Neuron (in vitro differentiated cells): ENCODE data around the gene SMIM43.
A peak's percentile ranks its signal among the peaks of the same experiment; 100 is the strongest.

Experiments used
- H2AFZ ChIP-seq: one replicate; pipeline ENCODE4 v1.6.1; 2013; ENCODE audit warnings: low read depth, mild to moderate bottlenecking, inconsistent platforms, low read length, moderate library complexity
- H3K27me3 ChIP-seq: one replicate; pipeline ENCODE4 v1.6.1; 2013; ENCODE audit warnings: low read length; ENCODE audit not compliant: insufficient read depth
- H3K36me3 ChIP-seq: one replicate; pipeline ENCODE4 v1.6.1; 2013; ENCODE audit warnings: low read length; ENCODE audit not compliant: insufficient read depth
- H3K4me1 ChIP-seq: one replicate; pipeline ENCODE4 v1.6.1; 2013; ENCODE audit warnings: low read length; ENCODE audit not compliant: insufficient read depth
- H3K4me3 ChIP-seq: 2 replicates; pipeline ENCODE4 v1.5.1; 2013; ENCODE audit warnings: mild to moderate bottlenecking, low read length, moderate library complexity
- H3K9me3 ChIP-seq: one replicate; pipeline ENCODE4 v1.6.1; 2013; ENCODE audit warnings: low read length

SMIM43 gene

GRCh38 chr4:121720109-121720508, 44.9 kb downstream of the SMIM43 start:
- H2AFZ ChIP-seq = no peak overlapping the region
- H3K27me3 ChIP-seq = no peaks in the 10 kb centered on the region
- no peaks in the 10 kb centered on the region for H3K9me3 ChIP-seq
- H3K36me3 ChIP-seq = no peaks in the 10 kb centered on the region
- no peaks in the 10 kb centered on the region for H3K4me1 ChIP-seq
- H3K4me3 ChIP-seq = no peak overlapping the region

GRCh38 chr4:121717680-121718237, 47.2 kb downstream of the SMIM43 start:
- Histone ChIP-seq H3K4me3 (no peak overlapping the region), H2AFZ (no peak overlapping the region), H3K36me3 (no peaks in the 10 kb centered on the region), H3K27me3 (no peaks in the 10 kb centered on the region), H3K9me3 (no peaks in the 10 kb centered on the region), H3K4me1 (no peaks in the 10 kb centered on the region)

GRCh38 chr4:121714548-121714947, 50.4 kb downstream of the SMIM43 start:
- Histone ChIP-seq H3K4me3 (no peak overlapping the region), H3K36me3 (no peaks in the 10 kb centered on the region), H3K9me3 (no peaks in the 10 kb centered on the region), H3K4me1 (peaks cover 16% of the 10 kb centered on the region), H2AFZ (no peak overlapping the region), H3K27me3 (no peaks in the 10 kb centered on the region)

GRCh38 chr4:121712783-121713182, 52.2 kb downstream of the SMIM43 start:
- H2AFZ ChIP-seq = no peak overlapping the region
- no peak overlapping the region for H3K4me3 ChIP-seq
- no peaks in the 10 kb centered on the region for H3K36me3 ChIP-seq
- no peaks in the 10 kb centered on the region for H3K27me3 ChIP-seq
- H3K4me1 ChIP-seq = peaks cover 16% of the 10 kb centered on the region
- no peaks in the 10 kb centered on the region for H3K9me3 ChIP-seq

GRCh38 chr4:121712001-121712651, 52.8 kb downstream of the SMIM43 start:
- no peaks in the 10 kb centered on the region for H3K9me3 ChIP-seq
- peak overlapping the region; percentile 51 for H3K4me3 ChIP-seq
- H3K4me1 ChIP-seq = peaks cover 16% of the 10 kb centered on the region

GRCh38 chr4:121711263-121712000, 53.5 kb downstream of the SMIM43 start:
- Histone ChIP-seq H3K4me1 (peaks cover 16% of the 10 kb centered on the region), H3K9me3 (no peaks in the 10 kb centered on the region), H3K36me3 (no peaks in the 10 kb centered on the region), H3K4me3 (peak overlapping the region; percentile 51), H3K27me3 (no peaks in the 10 kb centered on the region), H2AFZ (peak overlapping the region; percentile 88)

More at GRCh38 chr4:121712001-121712651, 52.8 kb downstream of the SMIM43 start:
- Histone ChIP-seq H3K27me3 (no peaks in the 10 kb centered on the region), H3K36me3 (no peaks in the 10 kb centered on the region), H2AFZ (peak overlapping the region; percentile 88)

GRCh38 chr4:121709766-121710405, 55.1 kb downstream of the SMIM43 start:
- H2AFZ ChIP-seq = no peak overlapping the region
- H3K4me1 ChIP-seq = peaks cover 16% of the 10 kb centered on the region
- H3K9me3 ChIP-seq = no peaks in the 10 kb centered on the region
- H3K27me3 ChIP-seq = no peaks in the 10 kb centered on the region
- no peaks in the 10 kb centered on the region for H3K36me3 ChIP-seq
- no peak overlapping the region for H3K4me3 ChIP-seq
